CD4-positive, alpha-beta T cell treated with Interleukin-15 for 4 hours (primary cell): Measurements from ENCODE around the gene TMEM51.

Experiments used
- DNase-seq: peaks from one replicate; pipeline ENCODE4 v3.0.0-alpha.2; 2020; ENCODE audit warnings: low spot score

Gene TMEM51, protein sequence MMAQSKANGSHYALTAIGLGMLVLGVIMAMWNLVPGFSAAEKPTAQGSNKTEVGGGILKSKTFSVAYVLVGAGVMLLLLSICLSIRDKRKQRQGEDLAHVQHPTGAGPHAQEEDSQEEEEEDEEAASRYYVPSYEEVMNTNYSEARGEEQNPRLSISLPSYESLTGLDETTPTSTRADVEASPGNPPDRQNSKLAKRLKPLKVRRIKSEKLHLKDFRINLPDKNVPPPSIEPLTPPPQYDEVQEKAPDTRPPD

DNA sequence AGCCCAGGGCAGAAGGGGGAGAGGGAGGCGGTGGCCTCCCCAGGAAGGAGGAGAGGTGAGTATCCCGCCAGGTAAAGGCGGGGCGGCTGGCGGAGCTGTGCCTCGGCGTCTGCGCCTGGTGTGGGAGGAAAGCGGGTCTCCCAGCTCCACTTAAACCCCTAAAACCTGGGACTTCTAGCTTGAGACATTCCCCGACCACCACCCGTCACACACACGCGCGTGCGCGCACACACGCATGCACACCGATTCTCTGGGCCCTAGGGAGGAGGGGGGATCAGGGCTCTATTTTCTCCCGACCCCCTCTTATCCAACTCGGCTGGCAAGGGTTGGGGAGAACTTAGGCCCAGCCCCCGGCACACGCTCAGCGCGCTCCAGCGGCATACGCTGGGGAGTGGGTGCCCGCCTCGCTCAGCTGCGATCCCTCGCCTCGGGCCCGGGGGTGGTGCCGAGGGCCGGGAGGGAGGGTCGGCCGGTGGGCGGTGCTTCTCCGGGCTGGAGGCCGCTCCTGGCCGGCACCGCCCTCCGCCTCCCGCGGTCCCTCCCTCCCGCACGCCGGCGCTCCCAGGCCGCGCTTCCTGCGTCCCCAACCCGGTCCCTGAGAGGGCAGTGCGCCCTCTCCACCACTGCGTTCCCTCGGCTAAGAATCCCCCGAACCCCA is at the start of gene TMEM51:
Gene TMEM51, plus strand, starts transcription at position 564 of the 658 bp plus-strand sequence. CDS start 61,341 bp downstream, outside the sequence.
- DNase-seq: no peak

DNA sequence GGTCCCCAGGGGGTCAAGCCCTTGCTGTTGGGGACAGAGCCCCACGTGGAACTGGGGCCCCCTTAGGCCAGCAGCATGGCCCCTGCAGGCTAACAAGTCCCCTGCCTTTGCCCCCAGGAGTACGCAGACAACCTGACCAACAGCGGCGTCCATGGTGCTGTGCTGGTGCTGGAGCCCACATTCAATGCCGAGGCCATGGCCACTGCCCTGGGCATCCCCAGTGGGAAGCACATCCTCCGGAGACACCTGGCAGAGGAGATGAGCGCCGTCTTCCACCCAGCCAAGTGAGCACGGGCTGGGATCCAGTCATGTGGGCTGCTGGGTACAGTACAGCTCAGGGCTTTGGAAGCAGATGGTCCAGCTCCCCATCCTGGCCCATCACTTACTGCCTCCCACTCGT is 49.6 kb upstream of the TMEM51 start:
- no peak for DNase-seq

DNA sequence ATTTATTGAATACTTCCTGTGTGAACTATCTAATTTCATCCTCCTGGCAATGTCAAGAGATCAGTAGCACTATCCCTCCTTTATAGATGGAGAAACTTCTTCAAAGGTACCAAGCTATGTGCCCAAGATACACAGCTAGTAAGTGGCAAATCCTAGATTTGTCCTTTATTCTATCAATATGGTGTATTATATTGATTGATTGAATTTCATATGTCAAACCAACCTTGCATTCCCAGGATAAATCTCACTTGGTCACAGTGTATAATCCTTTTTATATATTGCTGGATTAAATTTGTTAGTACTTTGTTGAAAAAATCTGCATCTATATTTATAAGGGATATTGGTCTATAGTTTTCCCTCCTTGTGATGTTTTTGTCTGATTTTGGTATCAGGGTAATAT is 48.8 kb upstream of the TMEM51 start:
- no peak for DNase-seq

DNA sequence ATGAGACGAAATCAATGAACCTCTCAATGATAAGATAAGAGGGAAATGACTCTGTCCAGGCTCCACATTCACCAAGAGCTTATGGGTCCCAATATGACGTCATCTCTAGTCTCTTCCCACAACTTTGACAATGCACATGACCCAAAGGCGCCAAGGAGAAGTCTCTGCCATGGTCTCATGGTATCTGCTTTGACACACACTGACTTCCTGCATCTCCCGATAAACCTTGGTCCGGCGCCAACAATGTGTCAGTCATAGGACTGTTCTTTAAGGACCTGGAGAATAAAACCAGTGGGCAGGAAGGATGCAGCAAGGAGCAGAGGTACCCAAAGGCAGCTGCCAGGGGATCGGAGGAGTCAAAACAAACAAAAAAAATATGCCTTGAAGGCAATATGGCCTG is 46.9 kb upstream of the TMEM51 start:
- DNase-seq: no peak

DNA sequence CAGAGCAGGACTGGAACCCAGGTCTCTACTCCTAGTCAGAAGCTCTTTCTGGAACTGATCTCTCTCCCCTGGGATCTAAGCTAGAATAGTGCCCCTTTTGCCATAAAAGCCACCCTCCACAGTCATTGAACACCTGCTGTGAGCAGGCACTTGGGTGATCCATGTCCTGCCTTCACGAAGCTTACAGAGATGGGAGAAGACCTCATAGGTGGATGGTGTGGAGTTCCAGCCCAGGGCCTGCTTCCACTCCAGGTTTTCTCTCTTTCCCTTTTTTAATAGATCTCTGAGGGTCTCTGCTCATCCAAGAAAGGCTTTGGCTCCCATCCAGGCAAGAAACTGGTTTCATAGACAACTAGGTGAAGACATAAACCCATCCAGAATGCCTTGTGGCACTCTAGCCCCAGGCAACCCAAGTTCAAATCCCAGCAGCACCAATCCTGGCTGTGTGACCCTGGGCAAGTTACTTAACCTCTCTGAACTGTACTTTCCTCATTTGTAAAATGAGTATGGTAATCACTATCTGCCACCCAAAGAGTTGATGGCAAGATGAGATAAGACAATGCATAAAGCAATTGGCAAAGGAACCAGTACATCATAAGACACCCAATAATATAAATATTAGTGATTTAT is 46.4 kb upstream of the TMEM51 start:
- no peak for DNase-seq

DNA sequence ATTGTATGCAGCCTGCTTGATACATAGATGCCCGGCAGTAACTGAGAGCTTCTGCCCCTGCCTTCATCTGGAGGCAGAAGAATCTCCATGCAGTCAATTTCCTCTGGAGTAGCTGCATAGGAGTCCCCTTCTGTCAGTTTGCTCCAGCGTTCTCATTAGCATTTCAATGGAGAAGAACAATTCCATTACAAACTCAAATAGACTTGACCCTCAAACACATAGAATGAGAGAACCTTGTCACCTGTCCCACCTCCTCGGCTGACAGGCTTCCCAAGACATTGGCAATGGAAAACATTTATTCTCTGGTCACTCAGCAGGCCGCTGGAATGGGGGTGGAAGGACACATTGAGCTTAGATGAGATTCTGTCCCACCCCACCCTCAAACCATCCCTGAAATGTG is 45.6 kb upstream of the TMEM51 start:
- no peak for DNase-seq

DNA sequence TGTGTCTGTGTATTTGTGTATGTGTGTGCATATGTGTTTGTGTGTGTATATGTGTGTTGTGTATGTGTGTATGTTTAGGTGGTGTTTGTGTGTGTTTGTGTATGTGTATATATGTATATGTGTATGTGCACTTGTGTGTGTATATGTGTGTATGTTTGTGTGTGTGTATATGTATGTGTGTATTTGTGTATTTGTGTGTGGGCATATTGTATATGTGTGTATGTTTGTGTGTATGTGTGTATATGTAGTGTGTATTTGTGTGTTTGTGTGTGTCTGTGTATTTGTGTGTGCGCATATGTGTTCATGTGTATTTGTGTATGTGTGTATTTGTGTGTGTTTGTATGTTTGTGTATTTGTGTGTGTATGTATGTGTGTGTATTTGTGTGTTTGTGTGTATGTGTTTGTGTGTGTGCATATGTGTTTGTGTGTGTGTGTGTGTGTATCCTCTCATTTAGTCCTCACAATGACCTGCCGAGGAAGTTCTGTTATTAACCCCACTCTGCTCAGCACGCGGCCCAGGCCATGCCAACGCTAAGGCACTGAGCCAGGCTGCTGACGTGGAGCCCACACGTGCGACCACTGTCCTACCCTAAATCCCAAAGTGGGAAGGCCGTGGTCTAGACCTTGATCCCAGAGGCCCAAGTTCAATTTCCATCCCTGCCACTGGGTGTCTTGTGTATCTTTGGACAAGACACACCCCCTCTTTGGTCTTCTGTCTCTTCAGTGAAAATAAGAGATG is 43.2 kb upstream of the TMEM51 start:
- DNase-seq: no peak

DNA sequence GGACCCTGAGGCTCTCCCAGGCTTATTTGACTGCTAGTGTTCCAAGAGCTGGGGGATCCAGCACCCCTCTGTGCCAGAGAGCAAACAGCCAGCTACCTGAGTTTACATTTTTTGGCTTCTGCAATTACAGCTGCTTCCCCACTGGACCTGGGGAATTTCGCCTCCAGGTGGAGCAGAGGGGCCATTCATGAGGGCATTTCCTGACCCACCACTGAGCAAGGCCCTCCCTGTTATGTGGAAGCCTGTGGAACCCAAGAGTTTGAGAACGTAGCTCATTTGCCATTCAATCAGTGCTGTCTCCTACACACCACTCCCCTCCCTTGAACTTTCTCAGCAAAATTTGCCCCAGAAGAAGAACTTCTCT is 42.7 kb upstream of the TMEM51 start:
- DNase-seq: no peak

DNA sequence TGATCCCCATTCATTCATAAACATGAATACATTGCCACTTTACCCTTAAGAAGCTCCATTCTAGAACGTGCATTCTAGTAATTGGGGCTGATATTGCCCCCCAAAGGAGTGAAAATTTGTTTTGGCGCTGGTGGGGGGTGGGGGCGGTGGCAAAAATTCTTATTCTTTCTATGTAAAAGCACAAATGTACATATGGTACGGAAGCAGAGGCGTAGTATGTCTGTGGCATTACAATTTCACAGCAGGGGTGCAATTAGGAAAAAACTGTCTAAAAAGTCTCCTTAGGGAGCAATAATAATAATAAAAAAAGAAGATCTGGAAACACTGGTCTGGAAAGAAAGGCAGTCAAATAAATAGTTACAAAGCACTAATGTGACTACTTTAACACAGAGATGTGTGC is 40.4 kb upstream of the TMEM51 start:
- DNase-seq: no peak

DNA sequence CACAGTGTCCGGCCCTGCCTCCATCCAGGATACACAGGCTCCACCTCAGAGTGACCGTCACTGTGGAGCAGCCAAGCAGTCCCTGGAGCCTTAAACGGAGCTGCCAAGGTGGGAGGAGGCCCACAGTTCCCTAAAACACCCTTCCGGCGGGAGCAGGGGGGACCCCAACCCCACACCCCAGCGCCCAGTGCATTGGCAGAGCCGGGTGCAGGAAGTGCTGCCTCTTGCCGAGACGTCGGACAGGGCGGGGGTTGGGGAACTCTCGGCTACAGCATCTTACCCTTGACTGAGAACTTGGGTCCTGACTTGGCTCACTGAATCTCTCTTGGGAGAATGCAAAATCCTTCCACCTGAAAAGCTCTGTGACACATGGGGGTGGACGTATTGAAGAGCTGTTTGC is 38.7 kb upstream of the TMEM51 start:
- DNase-seq: no peak

DNA sequence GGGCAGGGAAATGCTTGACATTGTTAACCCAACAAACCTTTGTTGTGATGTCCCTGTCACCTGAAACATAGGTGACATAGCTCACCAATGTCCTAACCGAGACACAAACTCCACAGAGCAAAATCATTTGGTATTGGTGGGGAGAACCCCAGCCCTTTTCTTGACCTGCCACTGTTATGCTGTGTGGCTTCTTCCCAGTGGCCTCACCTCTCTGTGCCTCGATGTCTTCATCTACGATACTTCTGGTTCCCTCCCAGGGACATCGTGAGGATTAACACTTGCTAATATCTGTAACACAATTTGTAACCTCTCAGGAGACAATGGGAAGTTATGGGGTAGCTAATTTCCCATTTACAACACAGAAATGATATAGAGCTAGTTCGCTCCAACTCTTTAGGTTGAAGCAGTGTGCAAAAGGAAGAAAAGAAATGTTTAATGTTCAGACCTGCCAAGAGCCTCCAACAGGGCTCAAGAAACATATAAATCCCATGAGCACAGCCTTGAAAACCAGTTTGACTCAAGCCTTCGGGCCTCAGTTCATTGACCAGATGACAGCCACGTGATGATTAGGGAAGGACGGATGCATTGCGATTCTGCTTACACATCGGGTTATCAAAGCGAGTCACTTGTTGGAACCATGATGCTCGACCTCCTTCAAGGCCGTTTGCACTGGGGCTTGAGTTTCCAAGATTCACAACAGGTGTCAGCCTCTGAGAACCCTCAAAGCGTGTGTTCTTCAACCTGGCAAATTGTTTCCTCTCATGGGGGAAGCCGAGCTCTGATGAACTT is 37.8 kb upstream of the TMEM51 start:
- no peak for DNase-seq

DNA sequence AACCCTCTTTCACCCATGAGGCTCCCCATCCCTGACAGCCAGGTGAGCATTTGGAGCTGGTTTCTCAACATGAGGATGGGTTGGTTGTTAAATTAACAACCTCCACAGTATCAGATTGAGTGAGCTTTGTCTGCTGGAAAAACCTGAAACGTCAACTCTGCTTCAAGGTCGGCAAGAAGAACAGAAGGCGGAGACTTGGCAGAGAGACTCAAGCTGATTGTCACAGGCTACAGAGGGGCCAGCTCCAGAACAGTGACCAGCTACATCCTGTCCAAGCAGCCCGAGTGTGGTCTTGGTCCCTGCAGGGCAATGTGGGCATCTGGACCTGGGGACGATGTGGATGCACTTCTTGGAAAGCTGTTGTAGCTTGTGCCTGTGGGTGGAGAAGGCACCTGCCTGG is 36.6 kb upstream of the TMEM51 start:
- DNase-seq: no peak

DNA sequence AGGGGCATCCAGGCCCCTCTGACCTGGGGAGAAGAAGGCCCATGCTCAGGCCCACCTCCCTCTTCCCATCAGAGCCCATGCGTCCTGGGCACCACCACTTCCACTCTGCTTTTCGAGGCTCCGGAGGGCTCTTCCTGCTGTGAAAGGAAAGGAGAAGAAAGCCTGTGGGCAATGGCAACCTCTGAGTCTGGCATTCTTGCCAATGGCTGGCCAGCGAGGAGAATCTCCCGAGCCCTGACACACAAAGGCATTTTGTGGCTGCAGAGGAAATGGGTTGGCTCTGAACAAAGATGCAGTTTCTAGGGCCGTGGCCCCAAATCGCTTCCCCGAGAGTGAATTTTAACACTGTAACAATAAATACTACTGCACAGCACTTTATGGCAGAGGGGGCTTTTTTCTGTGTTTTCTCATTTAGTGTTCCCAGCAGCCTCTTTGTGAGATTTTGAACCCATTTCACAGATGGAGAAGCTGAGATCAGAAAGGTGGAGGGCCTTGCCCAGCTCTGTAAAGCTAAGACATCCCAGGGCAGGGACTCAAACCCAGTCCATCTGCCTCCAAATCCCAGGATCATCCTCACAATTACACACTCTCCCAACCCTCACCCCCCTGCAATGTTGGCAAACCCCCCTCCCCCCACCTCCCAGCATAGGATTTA is 35.7 kb upstream of the TMEM51 start:
- no peak for DNase-seq

DNA sequence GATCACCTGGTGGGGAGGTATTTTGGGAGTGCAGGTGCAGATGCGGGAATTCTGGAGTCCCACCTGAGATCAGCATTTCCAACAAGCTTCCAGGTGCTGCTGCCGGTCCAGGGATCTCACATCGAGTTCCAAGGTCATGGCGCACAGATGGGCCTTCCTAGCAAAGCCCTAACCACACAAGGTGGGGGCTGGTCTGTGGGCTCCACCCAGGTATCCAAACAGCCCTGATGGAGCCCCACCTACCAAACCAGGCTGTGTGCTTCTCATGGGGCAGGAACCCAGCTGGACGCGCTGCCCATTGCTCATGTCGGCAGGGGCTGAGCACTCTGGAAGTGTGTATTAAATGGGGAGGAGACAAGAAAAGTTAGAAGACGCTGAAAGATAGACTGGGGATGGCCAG is 35.0 kb upstream of the TMEM51 start:
- DNase-seq: no peak

DNA sequence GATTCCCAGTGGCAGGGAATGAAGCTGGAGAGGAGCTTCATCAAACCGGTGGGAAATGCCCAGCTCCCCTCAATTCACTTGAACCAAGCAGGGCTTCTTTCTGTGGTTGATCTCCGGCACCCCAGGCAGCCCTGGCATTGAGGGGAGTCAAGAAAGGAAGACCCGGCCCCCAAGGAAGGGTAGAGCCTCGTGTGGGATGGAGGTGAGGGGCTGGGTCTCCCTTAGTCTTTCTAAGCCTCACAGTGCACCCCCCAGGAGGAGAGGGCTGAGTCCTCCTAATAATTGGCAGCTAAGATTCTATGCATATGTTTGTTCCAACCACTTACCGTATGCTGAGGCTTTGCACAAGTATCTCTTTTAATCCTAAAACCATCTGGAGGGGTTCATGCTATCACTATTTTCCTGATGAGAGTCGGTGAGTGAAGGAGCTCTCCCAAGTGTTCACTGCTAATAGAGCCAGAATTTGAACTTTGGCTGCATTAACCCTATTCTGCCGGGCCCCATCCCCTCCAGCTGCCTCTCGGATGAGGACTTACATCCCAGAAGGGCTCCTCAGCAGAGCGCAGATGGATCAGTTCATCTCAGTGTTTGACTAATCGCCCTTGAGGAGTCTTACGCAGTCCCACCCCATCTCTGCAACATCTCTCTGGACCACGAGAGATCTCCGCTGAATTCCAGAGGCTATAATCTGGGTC is 33.1 kb upstream of the TMEM51 start:
- DNase-seq: no peak

DNA sequence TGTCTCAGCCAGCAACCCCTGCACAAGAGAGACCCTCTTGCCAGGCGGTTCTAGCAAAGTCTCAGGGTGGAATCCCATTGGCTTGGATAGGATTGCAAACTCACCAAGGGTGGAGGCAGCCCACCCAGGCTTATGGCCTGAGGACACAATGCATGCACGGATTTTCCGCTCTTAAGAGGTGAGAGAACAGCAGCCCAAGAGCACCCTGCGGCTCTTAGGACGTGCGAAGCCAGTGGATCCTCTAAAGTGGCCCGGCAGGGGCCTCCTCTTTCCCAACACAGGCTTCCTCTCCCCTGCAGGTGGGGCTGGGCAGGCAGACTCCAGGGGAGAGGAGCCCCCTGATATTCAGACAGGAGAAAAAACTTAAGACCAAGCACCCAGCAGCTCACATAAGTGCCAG is 31.2 kb upstream of the TMEM51 start:
- no peak for DNase-seq

DNA sequence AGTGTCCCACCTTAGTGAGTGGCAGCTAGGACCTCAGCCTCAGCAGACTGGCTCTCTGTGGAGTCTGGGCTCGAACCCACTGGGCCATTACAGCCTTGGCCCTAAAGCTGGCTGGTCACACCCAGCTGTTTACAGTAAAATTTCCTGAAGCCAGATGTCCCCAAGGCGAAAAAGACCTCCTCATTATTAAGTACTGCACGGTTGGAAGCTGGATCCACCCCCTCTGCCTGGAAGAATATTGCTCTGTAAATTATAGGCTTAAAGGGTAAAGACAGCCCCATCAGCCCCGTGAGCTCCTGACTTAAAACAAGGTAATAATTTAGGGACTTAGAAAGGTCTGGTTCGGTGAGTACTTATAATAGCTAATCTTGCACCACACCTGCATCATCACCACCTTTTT is 30.3 kb upstream of the TMEM51 start:
- DNase-seq: no peak

DNA sequence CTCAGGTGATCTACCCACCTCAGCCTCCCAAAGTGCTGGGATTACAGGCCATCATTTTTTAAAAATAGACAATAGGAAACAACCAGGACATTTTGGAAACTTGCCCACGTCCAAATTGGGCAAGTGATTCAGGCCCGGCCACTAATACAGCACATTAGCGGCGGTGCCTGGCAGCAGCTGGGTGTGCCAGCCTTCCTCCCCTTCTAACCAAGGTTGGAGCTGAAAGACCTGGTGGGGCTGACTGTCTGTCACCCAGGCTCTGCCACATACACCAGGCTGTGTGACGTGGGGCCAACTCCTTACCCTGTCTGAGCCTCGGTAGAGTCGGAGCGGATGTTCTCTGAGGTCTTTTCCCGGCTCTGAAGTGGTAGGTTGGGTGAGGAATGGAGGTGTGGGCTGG is 29.6 kb upstream of the TMEM51 start:
- no peak for DNase-seq

DNA sequence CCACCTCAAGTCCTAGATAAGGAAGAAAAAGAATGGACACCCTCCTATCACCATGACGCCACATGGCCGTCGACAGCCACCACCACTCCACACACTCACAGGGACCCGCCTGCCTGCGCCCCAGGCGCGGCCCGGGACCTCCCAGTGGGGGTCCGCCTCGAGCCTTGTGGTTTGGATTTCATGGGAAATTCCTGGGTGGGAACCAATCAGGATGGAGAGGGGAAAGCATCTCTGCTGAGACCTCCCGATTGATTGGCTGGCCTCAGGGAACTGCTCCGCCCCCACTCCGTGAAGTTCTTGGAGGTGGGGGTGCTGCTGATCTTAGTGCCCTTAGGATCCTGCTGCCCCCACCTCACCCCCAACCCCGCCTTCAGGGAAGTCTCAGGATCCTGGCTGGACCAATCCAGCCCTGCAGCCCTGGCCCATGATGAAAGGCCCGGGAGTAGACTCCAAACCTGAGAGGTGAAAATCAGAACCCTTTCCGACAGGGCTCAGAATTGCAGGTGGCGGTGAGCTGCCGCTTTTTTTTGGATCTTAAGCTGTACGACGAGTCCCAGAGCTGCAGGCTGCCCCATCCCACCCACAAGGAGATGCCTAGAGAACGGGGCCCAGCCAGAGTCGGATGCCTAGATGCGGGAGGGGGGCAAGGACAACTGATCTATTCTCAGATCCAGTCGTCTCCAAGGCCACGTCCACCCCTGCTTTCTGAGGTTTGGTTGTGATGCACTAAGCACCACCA is 29.0 kb upstream of the TMEM51 start:
- no peak for DNase-seq

DNA sequence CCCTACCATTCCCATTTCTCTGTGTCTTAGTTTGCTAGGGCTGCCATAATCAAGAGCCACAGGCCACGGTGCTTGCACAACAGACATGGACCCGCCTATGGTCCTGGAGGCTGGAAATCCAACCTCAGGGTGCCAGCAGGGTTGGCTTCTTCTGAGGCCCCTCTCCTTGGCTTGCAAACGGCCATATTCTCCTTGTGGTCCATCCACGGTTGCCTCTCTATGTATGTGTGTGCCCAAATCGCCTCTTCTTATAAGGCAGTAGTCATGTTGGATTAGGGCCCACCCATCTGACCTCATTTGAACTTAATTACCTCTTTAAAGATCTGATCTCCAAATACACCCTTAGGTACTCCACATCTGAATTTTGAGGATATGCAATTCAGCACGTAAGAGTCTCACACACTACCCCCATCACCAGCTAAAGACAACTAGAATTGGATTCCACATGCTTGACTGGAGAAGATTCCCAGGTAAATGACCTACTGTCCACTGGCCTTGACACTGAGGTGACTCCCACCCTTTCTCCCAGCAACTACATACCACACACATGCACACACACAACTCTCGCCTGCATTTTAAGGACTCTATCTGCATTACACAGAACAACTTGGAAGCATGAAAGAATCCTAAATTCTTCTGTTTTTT is 28.3 kb upstream of the TMEM51 start:
- no peak for DNase-seq
